ENCODE measurements around the gene MYL2.

The MYL2 gene

DNA sequence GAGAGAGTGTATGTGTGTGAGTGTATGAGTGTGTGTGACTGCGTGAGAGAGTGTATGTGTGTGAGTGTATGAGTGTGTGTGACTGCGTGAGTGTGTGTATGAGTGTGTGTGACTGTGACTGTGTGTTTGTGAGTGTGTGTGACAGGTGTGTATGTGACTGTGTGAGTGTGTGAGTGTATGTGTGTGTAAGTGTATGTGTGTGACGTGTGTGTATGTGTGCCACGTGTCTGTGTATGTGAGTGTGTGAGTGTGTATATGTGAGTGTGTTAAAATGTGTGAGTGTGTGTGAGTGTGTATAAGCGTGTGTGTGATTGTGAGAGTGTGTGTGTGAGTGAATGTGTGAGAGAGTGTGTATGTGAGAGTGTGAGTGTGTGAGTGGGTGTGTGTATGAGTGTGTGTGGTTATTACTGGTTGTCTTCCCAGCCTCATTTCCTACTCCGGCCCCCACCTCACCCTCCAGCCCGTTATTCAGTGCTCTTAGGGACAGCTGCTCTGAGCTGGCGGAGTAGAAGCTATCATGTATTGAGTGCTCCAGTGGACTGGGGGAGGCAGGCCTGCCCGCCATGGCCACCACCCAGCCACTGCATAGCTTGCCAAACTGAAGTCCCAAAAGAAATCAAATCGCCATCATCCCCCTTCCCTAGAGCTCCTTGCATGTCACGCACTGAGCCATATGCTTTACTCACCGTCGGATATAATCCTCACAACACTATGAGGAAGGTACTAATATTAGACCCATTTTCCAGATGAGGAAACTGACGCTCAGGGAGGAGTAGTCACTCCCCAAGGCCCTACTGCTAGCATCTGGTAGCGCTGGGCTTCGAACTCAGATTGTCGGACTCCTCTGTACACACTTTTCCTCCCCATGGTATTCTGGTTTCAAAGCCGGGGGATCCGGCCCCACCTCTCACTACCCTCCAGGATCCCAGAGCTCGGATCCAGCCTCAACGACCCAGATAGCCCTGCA lies 10.3 kb upstream of the MYL2 start:
- Histone ChIP-seq H4K20me1 (ENCODE audit: control insufficient read depth, insufficient read depth, low read depth, low read length) (no peaks in the 10 kb centered on the region), H3K36me3 (ENCODE audit: control insufficient read depth, low read length) (no peaks in the 10 kb centered on the region), H3K9me3 (ENCODE audit: control insufficient read depth, insufficient read depth, low read length) (no peaks in the 10 kb centered on the region), H3K27me3 (ENCODE audit: control insufficient read depth, low read length) (peaks cover 6% of the 10 kb centered on the region), H3F3A (ENCODE audit: control insufficient read depth, insufficient read depth) (no peaks in the 10 kb centered on the region), H3K27ac (ENCODE audit: low read depth, low read length) (no peak overlapping the region), H3K4me2 (ENCODE audit: low read length) (no peak overlapping the region), H3K4me3 (ENCODE audit: low read length) (no peak overlapping the region), H3K9me2 (replicated peaks; ENCODE audit: control insufficient read depth, low read length) (no peaks in the 10 kb centered on the region), H3K79me2 (ENCODE audit: control insufficient read depth, low read length) (no peaks in the 10 kb centered on the region), H3K4me1 (ENCODE audit: control insufficient read depth, low read length) (no peaks in the 10 kb centered on the region)
- TF ChIP-seq, protein P1, sequence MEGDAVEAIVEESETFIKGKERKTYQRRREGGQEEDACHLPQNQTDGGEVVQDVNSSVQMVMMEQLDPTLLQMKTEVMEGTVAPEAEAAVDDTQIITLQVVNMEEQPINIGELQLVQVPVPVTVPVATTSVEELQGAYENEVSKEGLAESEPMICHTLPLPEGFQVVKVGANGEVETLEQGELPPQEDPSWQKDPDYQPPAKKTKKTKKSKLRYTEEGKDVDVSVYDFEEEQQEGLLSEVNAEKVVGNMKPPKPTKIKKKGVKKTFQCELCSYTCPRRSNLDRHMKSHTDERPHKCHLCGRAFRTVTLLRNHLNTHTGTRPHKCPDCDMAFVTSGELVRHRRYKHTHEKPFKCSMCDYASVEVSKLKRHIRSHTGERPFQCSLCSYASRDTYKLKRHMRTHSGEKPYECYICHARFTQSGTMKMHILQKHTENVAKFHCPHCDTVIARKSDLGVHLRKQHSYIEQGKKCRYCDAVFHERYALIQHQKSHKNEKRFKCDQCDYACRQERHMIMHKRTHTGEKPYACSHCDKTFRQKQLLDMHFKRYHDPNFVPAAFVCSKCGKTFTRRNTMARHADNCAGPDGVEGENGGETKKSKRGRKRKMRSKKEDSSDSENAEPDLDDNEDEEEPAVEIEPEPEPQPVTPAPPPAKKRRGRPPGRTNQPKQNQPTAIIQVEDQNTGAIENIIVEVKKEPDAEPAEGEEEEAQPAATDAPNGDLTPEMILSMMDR (IDR thresholded peaks at IDR 0.05; ENCODE audit: low read depth, low read length, poor library complexity, severe bottlenecking), result no peak
- TF ChIP-seq EZH2phosphoT487 (IDR thresholded peaks at IDR 0.05; ENCODE audit: borderline replicate concordance, low read length), result no peak

DNA sequence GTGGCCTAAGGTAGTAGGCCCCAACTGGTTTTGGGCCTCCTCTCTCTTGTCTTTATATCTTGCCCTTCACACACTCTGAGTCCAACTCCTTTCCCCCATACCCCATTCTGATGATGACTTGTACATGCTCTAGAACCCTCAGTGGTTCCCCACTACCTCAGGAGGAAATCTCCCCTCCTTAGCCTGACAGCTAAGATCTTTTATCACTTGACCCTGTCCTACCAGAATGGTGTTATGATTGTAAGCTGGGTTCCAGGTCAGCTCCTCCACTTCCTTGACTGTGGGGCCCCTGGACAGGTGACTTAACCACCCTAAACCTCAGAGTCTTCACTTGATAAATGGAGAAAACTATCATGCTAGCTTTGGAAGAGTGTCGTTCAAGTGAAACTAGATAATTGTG lies 9.4 kb upstream of the MYL2 start:
- no peak overlapping the region for H3K4me3 ChIP-seq (ENCODE audit: low read length)
- H3K4me2 ChIP-seq (ENCODE audit: low read length), result no peak overlapping the region
- H3K9me3 ChIP-seq (ENCODE audit: control insufficient read depth, insufficient read depth, low read length), result no peaks in the 10 kb centered on the region
- no peaks in the 10 kb centered on the region for H3K9me2 ChIP-seq (replicated peaks; ENCODE audit: control insufficient read depth, low read length)
- H4K20me1 ChIP-seq (ENCODE audit: control insufficient read depth, insufficient read depth, low read depth, low read length), result no peaks in the 10 kb centered on the region
- no peak overlapping the region for H3K27ac ChIP-seq (ENCODE audit: low read depth, low read length)
- no peaks in the 10 kb centered on the region for H3K36me3 ChIP-seq (ENCODE audit: control insufficient read depth, low read length)
- peaks cover 10% of the 10 kb centered on the region for H3K27me3 ChIP-seq (ENCODE audit: control insufficient read depth, low read length)
- no peaks in the 10 kb centered on the region for H3K79me2 ChIP-seq (ENCODE audit: control insufficient read depth, low read length)
- TF ChIP-seq, protein P1 (IDR thresholded peaks at IDR 0.05; ENCODE audit: low read depth, low read length, poor library complexity, severe bottlenecking), result no peak
- no peak for TF ChIP-seq EZH2phosphoT487 (IDR thresholded peaks at IDR 0.05; ENCODE audit: borderline replicate concordance, low read length)
- no peaks in the 10 kb centered on the region for H3K4me1 ChIP-seq (ENCODE audit: control insufficient read depth, low read length)
- H3F3A ChIP-seq (ENCODE audit: control insufficient read depth, insufficient read depth), result no peaks in the 10 kb centered on the region

DNA sequence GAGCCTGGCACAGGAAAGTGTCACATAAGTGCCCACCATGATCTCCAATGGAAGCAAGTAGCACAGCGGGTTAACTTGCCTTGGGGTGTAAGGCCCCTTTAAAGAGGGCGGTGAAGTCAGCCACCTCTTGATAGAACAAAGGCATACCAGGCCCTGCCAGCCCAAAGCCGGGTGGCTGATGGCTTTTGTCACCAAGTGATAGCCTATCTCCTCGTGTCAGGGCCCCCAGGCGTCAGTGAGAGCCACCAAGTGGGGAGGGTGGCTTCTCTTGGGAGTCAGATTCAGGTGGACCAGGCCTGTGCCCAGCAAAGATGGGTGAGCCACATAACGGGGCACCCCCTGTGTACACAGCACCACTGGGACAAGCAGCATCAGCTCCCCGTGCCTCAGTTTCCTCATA lies 8.3 kb upstream of the MYL2 start:
- H3K9me3 ChIP-seq (ENCODE audit: control insufficient read depth, insufficient read depth, low read length), result no peaks in the 10 kb centered on the region

More for the DNA sequence above, 8.3 kb upstream of the MYL2 start:
- H3K4me3 ChIP-seq (ENCODE audit: low read length), result no peak overlapping the region
- H3K27ac ChIP-seq (ENCODE audit: low read depth, low read length), result no peak overlapping the region
- H3F3A ChIP-seq (ENCODE audit: control insufficient read depth, insufficient read depth), result no peaks in the 10 kb centered on the region
- H3K36me3 ChIP-seq (ENCODE audit: control insufficient read depth, low read length), result no peaks in the 10 kb centered on the region
- H3K27me3 ChIP-seq (ENCODE audit: control insufficient read depth, low read length), result peaks cover 10% of the 10 kb centered on the region
- H4K20me1 ChIP-seq (ENCODE audit: control insufficient read depth, insufficient read depth, low read depth, low read length), result no peaks in the 10 kb centered on the region
- no peak for TF ChIP-seq EZH2phosphoT487 (IDR thresholded peaks at IDR 0.05; ENCODE audit: borderline replicate concordance, low read length)
- TF ChIP-seq, protein P1 (IDR thresholded peaks at IDR 0.05; ENCODE audit: low read depth, low read length, poor library complexity, severe bottlenecking), result no peak
- H3K9me2 ChIP-seq (replicated peaks; ENCODE audit: control insufficient read depth, low read length), result no peaks in the 10 kb centered on the region
- no peaks in the 10 kb centered on the region for H3K4me1 ChIP-seq (ENCODE audit: control insufficient read depth, low read length)
- no peak overlapping the region for H3K4me2 ChIP-seq (ENCODE audit: low read length)
- no peaks in the 10 kb centered on the region for H3K79me2 ChIP-seq (ENCODE audit: control insufficient read depth, low read length)
